HG02678 (cell line): ENCODE results near the gene CYGB.
A peak's percentile ranks its signal among the peaks of the same experiment; 100 is the strongest.

Source experiments
- ATAC-seq: cut with Tn5 transposase; IDR thresholded peaks from one replicate; pipeline ENCODE4 v1.9.1; 2021; ENCODE audit warnings: mild to moderate bottlenecking, moderate library complexity; ENCODE audit not compliant: unreplicated experiment

CYGB gene

DNA sequence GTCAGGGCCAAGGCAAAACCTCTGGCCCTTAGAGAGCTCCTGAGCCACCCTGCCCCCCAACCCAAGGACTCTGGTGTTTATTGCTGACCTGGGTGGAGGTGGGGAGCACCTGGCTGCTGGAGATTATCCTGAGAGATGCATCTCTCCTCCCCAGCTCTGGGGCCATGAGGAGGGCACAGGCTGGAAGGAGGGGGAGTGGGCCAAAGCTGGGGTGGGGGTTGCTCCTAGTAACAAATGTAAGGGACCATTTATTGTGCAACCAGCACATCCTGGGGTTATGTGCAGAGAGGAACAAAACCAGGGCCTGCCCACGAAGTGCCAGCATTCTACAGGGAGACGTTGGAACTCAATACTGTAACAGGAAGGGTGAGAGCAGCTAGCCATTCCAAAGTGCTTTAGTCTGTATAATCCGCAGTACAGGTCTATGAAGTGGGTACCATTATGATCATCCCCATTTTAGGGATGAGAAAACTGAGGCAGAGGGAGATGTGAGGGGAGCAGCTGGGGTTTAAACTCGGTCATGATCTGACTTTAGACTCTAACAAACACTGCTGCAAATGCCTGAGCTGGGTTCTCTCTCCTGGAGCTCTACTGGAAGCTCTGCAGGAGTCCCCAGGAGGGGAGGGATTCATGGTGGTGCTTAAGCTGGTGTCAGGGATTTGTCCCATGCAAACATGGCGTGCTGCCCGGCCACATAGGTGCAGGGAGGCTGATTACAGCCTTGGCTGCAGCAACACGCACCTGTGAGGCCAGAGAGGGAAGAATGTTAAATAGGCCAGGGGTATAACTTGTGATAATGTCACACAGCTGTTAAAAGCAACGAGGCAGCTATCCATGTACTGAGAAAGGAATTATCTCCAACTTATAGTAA, 34.9 kb downstream of the CYGB start:
- no peak for ATAC-seq

DNA sequence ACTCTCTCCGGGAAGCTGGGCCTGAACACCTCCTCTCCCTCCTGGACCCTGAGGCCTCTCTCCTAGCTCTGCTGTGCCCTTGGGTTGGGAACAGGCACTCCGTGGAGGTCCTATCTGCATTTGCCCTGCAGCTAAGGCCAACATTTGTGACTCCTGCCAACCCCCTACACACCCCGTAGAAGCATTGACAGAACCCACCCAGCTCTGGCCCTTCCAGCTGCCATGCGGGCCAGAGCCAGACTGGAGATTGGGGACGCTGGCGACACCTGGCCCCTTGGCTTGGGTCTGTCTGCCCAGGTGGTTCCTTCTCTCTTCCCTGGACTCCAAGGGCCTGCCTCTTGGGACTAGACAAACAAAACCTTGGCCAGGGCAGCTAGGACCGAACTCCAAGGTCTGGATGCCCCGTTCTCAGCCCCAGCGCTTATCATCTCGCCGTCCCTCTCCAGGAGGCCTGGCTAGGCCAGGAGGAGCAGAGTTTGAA, 35.6 kb downstream of the CYGB start:
- ATAC-seq = no peak

DNA sequence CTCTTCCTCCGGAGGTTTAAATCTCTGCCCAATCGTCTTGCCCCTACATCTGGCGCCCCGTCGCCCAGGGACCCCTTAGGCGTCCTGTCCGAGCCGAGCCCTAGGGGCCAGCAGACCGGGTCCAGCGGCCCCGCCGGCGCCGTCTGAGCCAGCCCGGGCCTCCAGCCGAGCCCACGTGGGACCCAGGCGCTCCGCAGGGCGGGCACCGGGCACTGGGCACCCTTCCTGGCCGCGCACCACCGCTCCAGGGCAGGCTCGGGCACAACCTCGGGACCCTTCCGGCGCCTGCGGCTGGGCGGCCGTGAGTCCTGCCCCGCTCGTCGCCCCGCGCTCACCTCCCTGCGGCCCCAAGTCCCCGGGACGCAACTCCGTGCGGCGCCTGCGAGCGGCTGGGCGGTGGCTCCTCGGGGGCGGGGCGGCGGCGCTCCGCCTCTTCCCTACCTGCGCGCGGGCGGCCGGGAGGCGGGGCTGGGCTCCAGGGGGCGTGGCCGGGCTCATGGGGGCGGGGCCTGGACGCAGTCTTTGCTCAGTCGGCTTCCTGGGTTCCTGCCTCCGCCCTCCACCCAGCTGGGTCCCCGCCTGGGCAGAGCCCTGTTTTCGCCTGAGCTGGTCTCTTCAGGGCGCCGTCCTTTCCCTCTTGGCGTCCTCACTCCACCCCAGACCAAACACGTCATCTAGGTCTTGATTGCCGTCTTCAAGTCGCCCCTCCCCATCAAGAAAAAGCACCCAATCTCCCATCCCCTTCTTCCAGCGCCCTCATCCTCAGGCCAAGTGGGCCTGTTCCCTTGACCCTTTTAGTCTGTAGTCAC, 36.3 kb downstream of the CYGB start, which contains the start of gene RHBDF2:
TSS of gene RHBDF2 (minus strand) at position 406 of the 809 bp plus-strand sequence. CDS start 19,899 bp downstream, outside the sequence.
- peak; percentile 76 for ATAC-seq

DNA sequence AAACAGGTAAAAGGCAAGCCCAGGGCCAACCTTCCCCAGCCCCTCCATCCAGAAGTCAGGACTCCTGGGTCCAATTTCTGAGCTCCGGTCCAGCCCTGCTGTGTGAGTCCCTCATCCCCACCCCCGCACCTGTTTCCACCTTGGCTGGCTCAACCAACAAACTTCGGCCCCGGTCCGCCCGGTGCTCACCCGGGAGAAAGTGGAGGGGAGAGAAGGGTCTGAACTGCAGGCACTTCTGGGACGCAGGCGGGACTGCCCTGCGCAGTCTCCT, 36.8 kb downstream of the CYGB start:
- no peak for ATAC-seq

DNA sequence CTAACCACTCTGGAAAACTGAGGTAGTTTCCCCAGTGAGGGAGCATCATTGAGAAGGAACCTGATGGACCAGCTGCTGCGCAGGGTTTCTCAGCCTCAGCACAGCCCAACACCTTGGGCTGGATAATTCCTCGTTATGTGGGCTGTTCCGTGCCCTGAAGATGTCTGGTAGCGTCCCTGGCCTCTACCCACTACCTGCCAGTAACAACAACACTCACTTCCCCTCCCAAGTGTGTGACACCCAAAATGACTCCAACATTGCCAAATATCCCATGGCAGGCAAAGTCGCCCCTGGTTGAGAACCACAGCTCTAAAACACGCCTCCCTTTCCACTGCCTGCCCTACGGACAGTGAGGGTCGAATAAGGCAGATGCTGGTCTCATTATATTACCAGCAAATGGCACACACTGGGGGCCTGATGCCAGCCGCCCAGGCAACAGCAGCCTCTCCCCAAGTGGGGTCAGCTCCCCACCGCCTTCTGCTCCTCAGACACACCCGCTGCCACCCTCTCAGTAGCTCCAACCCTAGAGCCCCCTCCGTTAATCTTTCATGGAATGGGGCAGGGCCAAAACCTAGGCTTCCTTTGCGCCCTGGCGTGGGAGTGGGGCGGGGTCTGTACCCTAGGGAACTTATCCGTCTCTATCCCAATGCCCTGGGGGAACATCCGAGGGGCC, 37.3 kb downstream of the CYGB start:
- no peak for ATAC-seq

DNA sequence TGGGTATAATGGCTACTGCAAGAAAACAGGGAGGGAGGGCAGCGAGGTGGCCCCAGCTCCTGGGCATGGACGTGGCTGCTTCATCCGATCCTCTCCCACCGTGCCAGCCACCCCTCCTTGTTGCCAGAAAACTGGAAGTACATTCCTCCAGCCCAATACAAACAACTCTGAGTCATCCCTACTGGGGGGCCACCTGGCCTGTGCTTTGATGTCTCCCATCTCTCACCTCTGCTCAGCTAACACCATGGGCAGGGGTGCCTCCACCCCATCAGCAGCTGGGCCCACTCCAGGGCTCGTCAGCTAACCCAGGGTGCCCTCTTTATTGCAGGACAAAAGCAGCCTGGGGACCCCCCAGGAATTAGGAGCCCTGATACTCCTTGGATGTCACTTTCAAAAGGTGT, 38.2 kb downstream of the CYGB start:
- ATAC-seq = no peak

DNA sequence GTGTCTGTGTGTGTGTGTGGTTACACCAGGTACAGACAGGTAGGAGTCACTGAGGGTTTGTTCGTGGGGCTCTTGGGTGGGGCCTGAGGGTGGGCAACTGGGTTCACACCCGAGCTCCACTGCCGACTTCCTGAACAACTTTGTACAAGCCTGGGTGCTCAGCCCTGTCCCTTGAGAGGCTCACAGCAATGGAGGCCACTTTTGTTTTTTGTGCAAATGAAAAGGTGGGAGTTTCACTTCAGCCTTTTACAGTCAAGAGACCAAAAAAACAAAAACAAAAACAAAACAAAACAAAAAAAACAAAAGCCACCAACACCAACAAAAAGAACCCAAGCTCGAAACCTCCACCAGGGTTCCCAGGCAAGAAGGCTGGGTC, 38.6 kb downstream of the CYGB start:
- no peak for ATAC-seq

DNA sequence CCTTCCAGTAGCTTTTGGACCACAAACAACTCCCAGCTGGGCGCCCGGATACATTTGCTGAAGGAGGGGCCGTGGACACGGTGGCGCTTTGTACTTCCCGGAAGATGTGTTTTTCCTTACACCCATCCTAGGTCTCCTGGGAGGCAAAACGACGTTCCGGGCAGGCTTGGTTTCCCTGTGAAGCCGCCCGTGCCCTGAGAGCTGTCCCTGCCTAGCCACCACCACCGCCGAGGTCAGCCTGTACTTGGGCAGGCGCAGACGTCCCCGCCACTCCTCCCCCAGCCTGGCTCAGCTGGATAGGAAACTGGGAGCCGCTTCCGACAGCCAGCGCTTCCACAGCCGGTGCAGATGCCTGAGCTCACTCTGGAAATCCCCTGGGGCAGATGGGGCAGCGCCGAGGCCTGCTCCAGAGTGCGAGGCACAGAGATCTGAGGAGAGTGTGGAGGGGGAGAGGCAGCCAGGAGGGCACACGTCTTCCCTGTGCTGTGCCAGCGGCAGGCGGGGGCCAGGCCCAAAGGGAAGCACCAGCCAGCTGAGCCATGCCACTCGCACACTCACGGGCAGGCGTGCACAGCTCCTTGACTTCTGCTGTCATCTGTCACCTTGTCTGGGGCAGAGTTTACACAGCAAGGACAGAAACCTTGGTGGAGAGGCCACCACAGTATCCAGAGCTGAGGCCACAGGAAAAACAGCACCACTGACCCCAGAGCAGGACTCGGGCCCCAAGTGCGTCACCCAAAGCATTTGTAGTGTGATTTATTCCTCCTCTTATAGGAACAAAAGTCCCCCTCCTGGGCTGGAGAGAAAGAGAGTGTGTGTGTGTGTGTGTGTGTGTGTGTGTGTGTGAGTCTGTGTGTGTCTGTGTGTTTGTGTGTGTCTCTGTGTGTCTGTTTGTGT, 39.3 kb downstream of the CYGB start:
- no peak for ATAC-seq

DNA sequence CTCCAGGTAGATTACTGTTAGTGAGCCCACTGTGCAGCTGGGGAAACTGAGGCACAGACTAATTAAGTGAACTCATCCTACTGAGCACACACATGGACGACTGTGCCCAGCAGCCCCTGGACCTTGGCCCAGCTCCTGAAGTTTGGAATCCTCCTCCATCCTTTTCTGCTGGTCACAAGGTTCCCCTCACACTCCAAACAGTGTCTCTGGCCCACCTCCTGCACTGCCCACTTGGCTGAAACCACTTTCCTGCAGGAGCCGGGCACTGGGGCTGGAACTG, 39.9 kb downstream of the CYGB start:
- ATAC-seq = no peak

DNA sequence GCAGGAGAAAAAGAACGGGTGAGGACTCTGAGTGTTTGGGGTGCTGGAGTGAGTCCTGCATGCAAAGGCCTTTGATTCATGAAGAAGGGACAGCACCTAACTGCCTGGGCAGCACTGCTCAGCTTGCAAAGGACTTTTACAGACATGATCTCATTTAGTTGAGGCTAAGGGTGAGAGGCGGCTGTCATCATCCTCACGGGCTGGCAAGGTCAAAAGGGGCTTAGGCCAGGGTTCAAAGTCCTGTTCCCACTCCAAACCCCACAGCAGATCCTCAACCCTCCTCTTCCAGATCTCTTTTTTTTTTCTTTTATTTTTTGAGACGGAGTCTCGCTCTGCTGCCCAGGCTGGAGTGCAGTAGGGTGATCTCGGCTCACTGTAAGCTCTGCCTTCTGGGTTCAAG, 41.0 kb downstream of the CYGB start:
- ATAC-seq = no peak

DNA sequence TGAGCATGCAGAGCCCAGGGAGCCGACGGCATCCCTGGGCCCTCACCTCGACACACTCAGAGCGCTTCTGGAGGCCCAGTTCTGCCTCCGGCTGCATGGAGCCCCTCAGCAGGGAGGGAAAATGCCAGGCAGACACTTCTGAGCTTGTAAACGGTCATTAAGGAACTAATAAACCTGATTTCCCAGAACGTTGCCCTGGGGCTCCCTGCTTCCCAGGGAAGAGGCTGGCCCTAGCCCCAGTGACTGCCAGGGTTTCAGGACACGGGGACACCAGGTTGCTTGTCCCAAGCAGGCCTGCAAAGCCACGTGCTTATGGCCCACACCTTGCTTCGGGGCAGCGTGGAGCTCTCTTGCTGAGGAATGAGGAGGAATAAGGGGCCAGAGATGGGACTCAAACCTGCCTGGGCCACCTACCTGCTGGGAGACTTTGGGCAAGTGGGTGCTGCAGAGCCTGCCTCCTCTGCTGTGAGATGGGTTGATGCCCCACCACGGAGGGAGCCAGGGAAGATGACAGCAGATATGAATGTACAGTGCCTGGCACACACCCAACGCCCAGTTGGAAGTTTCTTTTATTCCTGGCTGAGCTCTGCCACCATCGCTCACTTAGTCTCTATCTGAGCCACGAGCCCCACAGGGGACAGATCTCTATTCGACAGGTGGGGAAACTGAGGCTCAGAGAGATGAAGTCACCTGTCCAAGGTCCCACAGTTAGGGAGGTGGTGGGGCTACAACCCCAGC, 41.7 kb downstream of the CYGB start:
- no peak for ATAC-seq

DNA sequence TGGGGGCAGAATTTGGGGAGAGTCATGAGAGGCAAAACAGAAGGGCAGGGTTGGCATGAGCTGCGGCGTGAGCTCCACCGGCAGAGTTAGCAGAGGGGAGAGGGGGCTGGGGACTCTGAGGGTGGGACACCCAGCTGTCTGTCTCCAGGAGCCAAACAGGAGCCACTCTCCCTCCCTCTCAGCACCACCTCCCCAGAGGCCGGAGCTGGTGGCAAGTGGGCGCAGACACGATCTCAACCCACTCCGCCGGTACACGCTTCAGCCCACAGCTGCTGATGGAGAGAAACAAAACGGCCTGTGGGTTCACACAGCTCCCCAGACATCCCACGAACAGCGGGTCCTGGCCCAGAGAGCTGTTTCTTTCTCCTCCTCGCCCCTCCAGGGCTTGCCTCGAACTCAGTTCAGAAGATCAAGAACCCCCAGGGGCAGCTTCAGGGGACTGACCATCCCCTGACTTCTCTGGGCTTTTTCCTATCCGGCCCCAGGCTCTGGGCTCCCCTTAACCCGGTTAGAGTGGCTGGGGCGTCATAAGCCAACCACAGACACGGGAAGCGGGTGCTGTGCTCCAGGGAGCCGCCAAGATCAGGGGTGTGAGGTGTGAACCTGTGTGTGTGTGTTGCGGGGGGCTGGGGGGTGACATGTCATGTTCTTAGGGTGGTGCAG, 43.9 kb downstream of the CYGB start:
- ATAC-seq = no peak

DNA sequence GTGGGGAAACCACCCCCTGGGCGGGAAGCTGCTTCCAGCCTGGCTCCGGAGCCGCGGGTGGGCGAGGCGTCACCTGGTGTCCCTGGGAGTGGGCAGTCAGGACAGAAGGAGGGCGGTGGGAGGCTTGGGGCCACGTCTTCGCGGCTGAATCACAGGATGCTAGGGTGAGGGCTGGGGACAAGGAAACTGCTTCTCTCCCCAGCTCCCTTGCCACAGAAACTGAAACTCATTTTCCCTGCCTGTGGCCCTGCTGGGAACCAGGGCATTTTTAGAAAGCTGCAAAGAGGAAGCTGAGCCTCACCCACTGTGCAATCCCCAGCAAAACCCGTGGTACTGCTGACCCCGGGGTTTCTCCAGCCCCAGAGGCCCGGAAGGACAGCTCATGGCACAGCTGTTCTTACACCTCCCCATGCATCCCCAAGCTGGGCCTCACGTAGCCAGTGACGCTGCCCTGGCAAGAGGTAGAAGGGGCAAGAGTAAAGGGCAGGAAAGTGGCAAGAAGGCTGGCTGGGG, 44.5 kb downstream of the CYGB start:
- peak; percentile 46 for ATAC-seq

DNA sequence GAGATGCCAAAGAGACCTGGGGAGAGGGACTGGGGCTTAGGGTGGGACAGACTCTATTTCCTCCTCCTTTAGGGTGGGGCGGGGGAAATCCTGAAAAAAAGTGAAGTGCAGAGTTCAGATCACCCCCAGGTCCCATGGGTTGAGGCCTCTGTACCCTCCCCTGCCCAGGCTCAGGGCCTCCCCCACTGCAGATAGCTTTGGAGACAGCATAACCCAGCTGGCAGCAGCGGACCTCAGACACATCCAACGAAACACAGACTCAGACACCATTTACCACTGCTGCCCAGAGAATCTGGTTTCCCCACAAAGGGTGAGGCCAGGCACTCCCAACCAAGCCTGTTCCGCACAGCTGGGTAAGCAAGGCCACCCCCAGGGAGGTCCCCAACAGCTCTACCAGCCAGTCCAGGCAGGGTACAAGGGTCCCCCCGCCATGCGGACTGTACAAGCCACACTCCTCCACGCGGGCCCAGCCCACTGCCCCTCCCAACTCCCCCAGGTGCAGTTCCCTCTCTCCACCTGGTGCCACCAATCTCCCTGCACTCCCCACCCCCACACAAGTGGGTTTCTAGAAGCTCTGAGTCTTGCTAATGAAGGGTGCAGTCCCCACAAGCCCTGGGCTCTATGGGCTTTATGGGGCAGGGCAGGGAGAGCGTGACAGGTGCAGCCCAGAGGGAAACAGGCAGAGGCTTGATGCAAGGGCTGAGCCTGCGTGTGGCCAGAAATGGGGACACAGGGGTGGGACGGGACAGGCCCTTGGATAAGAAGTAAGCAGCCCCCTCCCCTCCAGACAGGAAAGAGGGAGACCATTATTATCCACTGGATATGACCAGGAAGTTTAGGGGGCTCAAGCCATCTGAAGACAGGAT, 45.2 kb downstream of the CYGB start:
- peak; percentile 46 for ATAC-seq

DNA sequence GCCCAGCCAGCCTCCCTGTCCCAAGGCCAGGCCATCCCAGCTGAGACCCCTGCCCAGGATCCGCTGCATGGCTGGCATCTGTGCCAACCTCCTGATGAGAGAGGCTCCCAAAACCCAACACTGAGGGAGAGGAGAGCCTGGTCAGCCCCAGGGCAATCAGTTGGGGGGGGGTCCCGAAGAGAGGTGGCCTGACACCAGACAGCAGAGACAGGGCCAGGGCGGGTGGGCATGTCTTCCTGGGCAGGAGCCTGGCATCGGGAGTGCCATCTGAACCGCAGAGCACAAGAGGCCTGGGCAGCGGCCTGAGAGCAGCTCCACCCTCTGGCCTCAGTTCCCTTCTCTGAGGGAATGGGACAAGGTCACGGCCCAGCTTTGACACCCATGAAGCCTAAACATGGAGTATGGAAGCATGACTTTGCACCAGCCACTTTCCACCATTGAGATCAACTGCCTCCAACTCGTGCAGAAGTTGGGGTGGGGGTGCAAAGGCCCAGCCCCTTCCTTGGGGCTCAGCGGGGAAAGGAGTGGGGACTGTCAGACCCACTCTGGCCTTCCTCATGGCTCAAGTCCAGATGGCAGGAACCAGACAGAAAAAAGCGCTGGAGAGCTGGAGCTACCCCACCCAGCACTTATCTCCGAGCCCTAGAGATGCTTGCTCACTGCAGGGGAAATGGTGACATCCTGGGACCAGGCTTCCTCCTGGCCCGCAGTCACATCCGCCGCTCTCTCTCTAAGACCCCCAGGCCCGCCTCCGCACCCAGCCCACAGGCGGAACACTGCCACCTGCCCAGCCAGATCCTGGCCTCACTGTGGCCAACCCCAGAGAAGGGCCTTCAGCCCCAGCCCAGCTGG, 46.0 kb downstream of the CYGB start:
- ATAC-seq = peak; percentile 17

DNA sequence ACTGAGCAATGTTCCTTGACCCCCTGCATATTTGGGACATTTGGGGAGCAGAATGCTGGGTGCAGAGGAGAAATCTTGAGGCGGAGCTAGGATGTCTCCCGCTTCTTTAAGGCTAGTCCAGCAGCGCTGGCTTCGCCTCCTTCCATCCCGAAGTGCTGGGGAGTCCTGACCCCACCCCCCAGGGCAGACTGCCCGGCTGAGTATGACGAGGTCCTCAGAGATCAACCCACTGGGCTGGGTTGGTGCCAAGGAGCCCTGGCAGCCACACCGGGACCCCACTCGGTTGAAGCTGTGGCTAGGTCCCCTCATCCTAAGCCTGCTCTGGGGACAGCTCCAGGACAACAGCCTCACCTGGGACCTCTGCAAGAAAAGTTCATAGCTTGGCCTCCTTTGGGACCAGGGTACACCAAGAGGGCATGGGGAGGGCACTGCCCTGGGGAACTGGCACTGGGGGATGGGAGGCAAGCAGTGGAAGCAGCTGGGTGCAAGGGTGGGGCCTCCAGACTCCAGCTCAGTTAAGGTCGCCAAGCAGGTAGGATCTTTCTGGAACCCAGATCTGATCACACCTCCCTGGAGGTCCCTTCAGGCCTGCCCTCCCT, 47.3 kb downstream of the CYGB start:
- ATAC-seq = no peak
